GM13976 (cell line): ENCODE results near the gene PCDHB12.
"Not testable (repeated sequence)": the region's sequence is repeated elsewhere in the genome, so short reads cannot be mapped to it uniquely, and the experiment has no call there.

Source experiments
- DNase-seq: peaks from one replicate; pipeline ENCODE4 v3.0.0; 2012; ENCODE audit warnings: low spot score
- CTCF ChIP-seq: IDR thresholded peaks from 2 replicates; pipeline ENCODE4 v1.5.1; 2012; ENCODE audit warnings: borderline replicate concordance, mild to moderate bottlenecking; ENCODE audit not compliant: insufficient read depth; ENCODE audit errors: extremely low read depth, missing control alignments, control extremely low read depth
- in situ Hi-C: fragments of 300-500 bp; cut with MboI; formaldehyde crosslinking; loops from one replicate; pipeline ENCODE4 v1.12.0; 2022; ENCODE audit warnings: low sequenced_read_pairs, mixed read lengths, inconsistent platforms; ENCODE audit not compliant: unreplicated experiment

PCDHB12 gene

DNA sequence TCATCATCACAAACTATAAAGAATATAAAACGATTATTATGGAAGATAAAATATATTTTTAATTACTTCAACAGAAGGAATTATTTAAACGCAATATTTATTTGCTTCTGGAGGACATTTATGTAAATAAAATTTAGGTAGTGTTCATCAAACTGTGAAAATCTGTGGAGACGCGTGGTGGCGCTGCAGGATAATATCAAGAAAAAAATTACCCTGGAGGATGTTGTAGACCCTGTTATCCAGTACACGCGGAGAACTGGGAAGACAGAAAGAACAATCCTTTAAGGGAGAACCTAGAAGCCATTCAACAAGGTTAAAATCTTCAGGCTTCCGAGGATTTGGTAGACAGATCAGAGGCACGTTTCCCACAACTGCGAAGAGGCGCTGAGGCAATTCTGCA, at the start of gene PCDHB12:
PCDHB12 (plus strand) TSS at position 242 of the 400 bp plus-strand sequence. CDS start 189 bp downstream, outside the sequence.
- DNase-seq: no peak
- no peak for TF ChIP-seq CTCF
- in situ Hi-C loops: no loop called here

DNA sequence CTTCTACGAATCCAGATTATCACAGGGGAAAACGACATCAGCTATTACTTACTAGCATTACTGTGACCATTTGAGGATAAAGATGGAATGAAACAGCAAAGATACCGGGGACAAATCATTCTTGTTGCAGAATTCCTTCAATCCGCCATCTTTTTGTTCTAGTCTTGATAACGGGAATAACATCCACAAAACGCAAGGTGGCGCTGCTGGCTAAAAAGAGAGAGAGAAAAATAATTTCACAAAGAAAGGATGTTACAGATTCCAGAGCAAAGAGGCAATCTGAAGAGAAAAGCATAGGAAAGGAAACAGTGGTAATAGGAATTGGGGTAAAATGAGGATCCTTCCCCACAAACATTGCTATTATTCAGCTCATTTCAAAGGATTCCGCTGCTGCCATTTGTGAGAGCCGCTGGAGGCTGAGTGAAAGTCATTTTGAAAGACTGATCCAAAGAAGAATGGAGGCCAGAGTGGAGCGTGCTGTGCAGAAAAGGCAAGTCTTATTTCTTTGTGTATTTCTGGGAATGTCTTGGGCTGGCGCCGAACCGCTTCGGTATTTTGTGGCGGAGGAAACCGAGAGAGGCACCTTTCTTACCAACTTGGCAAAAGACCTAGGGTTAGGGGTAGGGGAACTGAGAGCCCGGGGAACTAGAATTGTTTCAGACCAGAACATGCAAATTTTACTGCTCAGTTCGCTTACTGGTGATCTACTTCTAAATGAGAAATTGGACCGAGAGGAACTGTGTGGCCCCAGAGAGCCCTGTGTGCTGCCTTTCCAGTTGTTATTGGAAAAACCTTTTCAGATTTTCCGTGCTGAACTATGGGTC, 35.9 kb upstream of the PCDHB12 start, which contains the start of gene PCDHB7:
PCDHB7 (plus strand) TSS at position 264 of the 824 bp plus-strand sequence; CDS start at position 456, 192 bp downstream.
- in situ Hi-C loops: no loop called here
- TF ChIP-seq CTCF: no peak
- DNase-seq: no peak

DNA sequence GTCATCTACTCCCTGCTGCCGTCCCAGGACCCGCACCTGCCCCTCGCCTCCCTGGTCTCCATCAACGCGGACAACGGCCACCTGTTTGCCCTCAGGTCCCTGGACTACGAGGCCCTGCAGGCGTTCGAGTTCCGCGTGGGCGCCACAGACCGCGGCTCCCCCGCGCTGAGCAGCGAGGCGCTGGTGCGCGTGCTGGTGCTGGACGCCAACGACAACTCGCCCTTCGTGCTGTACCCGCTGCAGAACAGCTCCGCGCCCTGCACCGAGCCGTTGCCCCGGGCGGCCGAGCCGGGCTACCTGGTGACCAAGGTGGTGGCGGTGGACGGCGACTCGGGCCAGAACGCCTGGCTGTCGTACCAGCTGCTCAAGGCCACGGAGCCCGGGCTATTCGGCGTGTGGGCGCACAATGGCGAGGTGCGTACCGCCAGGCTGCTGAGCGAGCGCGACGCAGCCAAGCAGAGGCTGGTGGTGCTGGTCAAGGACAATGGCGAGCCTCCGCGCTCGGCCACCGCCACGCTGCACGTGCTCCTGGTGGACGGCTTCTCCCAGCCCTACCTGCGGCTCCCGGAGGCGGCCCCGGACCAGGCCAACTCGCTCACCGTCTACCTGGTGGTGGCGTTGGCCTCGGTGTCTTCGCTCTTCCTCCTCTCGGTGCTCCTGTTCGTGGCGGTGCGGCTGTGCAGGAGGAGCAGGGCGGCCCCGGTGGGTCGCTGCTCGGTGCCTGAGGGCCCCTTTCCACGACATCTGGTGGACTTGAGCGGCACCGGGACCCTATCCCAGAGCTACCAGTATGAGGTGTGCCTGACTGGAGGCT, 34.0 kb upstream of the PCDHB12 start:
- DNase-seq, in situ Hi-C loops: not testable (repeated sequence)

DNA sequence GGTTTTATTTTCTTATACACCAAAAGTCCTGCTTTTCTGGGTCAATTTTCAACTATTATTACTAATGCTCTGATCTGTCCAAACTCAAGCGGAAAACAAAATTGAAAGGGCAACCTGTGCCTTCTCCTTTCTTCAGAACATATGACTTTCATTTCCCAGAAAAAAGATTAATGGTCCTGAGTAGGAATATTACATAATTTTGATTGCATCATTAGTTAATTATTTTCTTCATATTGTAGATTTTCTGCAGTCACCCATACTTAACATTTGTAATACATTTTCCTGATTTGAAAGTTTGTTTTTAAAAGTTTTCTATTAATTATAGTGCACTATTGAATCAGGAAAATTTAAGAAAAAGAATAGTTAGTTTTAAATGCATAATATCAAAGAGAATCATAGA, 32.6 kb upstream of the PCDHB12 start:
- DNase-seq: no peak
- no peak for TF ChIP-seq CTCF
- in situ Hi-C loops: no loop called here

GRCh38 chr5:141177577-141178191, 30.8 kb upstream of the PCDHB12 start, which contains the start of gene PCDHB8:
TSS of gene PCDHB8 (plus strand) at chr5:141177790. CDS start at chr5:141178035, 245 bp downstream.
- DNase-seq, in situ Hi-C loops: not testable (repeated sequence)

DNA sequence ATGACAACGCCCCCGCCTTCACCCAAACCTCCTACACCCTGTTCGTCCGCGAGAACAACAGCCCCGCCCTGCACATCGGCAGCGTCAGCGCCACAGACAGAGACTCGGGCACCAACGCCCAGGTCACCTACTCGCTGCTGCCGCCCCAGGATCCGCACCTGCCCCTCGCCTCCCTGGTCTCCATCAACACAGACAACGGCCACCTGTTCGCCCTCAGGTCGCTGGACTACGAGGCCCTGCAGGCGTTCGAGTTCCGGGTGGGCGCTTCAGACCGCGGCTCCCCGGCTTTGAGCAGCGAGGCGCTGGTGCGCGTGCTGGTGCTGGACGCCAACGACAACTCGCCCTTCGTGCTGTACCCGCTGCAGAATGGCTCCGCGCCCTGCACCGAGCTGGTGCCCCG, 29.1 kb upstream of the PCDHB12 start:
- DNase-seq, in situ Hi-C loops: not testable (repeated sequence)

DNA sequence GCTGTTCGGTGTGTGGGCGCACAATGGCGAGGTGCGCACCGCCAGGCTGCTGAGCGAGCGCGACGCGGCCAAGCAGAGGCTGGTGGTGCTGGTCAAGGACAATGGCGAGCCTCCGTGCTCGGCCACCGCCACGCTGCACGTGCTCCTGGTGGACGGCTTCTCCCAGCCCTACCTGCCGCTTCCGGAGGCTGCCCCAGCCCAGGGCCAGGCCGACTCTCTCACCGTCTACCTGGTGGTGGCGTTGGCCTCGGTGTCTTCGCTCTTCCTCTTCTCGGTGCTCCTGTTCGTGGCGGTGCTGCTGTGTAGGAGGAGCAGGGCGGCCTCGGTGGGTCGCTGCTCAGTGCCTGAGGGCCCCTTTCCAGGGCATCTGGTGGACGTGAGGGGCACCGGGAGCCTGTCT, 28.6 kb upstream of the PCDHB12 start:
- DNase-seq, in situ Hi-C loops: not testable (repeated sequence)

DNA sequence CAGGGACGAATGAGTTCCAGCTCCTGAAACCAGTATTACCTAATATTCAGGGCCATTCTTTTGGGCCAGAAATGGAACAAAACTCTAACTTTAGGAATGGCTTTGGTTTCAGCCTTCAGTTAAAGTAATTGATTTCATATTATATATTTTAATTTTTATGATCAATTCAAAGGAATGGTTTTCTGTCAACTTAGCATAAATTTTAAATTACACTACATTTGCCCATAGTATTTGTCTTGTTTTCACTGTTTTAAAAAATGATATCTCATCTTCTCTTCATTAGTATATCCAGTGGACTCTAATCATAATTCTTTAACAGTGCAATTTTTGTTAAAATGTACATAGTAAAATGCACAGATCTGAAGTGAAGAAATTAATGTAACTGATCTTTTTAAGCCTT, 28.2 kb upstream of the PCDHB12 start:
- no peak for TF ChIP-seq CTCF
- in situ Hi-C loops: no loop called here
- no peak for DNase-seq
